H1 (cell line): Measurements from ENCODE around the gene ALDOC. TPM values are rescaled to one million over a fixed set of nuclear protein-coding genes. Genes with fewer than 3 reads are reported as not detected.

Source experiments
- CBX8 ChIP-seq: fragments of 300-800, 300-1000 bp; sonication (generic); IDR thresholded peaks from 2 replicates; pipeline ENCODE4 v1.7.1; 2016; ENCODE audit warnings: low read depth, low read length, borderline replicate concordance
- CHD7 ChIP-seq: fragments of 300-600 bp; sonication (generic); IDR thresholded peaks from 2 replicates; pipeline ENCODE4 v1.7.1; 2012; ENCODE audit warnings: low read length, moderate library complexity, mild to moderate bottlenecking, inconsistent platforms; ENCODE audit not compliant: insufficient replicate concordance
- HDAC2 ChIP-seq, 2 experiments: fragments of 300-600 bp in 1 of 2; sonication (generic) in 1 of 2; IDR thresholded peaks; 2 replicates each; pipeline ENCODE4 v1.6.1; 2011 to 2012; ENCODE audit warnings: low read depth in 2 of 2, low read length in 2 of 2, mild to moderate bottlenecking in 2 of 2, moderate library complexity in 2 of 2, borderline replicate concordance in 1 of 2, inconsistent platforms in 1 of 2
- NANOG ChIP-seq: IDR thresholded peaks from 2 replicates; pipeline ENCODE4 v1.6.1; 2011; ENCODE audit warnings: low read length, low read depth, mild to moderate bottlenecking, inconsistent platforms; ENCODE audit not compliant: insufficient read depth, poor library complexity, severe bottlenecking
- YY1 ChIP-seq: IDR thresholded peaks from 2 replicates; pipeline ENCODE4 v1.6.1; 2011; ENCODE audit warnings: low read depth, mild to moderate bottlenecking, low read length
- ZNF274 ChIP-seq: IDR thresholded peaks from 2 replicates; pipeline ENCODE4 v1.7.0; 2012; ENCODE audit warnings: low read length, borderline replicate concordance; ENCODE audit errors: extremely low read depth
- polyA plus RNA-seq, 7 experiments: library from polyadenylated mRNA; depleted of rRNA in 3 of 7; stranded (reverse) in 5 of 7; unstranded in 2 of 7; fragments of >200 nt in 5 of 7; fragments of 200-250 nt in 2 of 7; gene quantifications; 1 replicate in 5 of 7; 2 replicates in 1 of 7; 4 replicates in 1 of 7; pipeline versions ENCODE4 v1.2.1 to v1.2.3, GENCODE V29; 2011 to 2013; ENCODE audit warnings: missing spikeins in 2 of 7, mixed read lengths in 2 of 7
- total RNA-seq: library from RNA; stranded (reverse); fragmentation: NEBNext Ultra II Directional; extraction: Animal tissue kit (Norgen Biotek cat#: 25700); gene quantifications from 2 replicates; pipeline ENCODE4 v1.2.1, GENCODE V29; 2021

The ALDOC gene
- total and polyA plus RNA-seq, 2 of the 8 experiments (the other 6 are each of a cell fraction or from before 2014, with no cell fraction given): 51.6 to 103 TPM

DNA sequence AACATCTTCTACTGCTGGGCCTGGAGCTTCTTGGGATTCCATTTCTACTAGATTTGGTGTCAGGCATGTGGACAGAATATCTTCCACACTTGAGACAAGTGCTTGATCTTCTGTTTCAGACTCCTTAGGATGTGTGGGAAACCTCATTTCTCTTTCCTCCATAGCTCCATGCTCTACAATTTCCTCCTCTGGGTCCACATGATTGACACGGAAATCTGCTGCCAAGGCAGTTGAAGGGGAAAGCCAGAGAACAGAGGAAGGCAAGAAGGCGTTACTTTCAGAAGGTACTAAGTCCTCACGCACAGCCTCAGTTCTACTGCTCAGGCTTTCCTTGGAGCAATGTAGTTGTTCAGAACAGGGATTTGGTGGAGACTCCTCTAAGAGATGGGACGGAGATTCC is 15.6 kb upstream of the ALDOC start (continued):
- no peak for TF ChIP-seq CHD7
- no peak for TF ChIP-seq ZNF274
- no peak for TF ChIP-seq NANOG
- no peak for TF ChIP-seq YY1
- TF ChIP-seq HDAC2 (IDR thresholded peaks at IDR 0.05; ENCODE audit: borderline replicate concordance in 1 of 2, low read depth in 2 of 2, low read length in 2 of 2): no peak
- TF ChIP-seq CBX8: no peak
